ENCODE measurements around the gene PTPRN2. TPM values are rescaled to one million over a fixed set of nuclear protein-coding genes. Genes with fewer than 3 reads are reported as not detected.
"Not testable (repeated sequence)": the region's sequence is repeated elsewhere in the genome, so short reads cannot be mapped to it uniquely, and the experiment has no call there.

The PTPRN2 gene
- total RNA-seq, 8 experiments from 2014 or later: 0.10 to 19.7 (median 10.8) TPM; not detected in 1

DNA sequence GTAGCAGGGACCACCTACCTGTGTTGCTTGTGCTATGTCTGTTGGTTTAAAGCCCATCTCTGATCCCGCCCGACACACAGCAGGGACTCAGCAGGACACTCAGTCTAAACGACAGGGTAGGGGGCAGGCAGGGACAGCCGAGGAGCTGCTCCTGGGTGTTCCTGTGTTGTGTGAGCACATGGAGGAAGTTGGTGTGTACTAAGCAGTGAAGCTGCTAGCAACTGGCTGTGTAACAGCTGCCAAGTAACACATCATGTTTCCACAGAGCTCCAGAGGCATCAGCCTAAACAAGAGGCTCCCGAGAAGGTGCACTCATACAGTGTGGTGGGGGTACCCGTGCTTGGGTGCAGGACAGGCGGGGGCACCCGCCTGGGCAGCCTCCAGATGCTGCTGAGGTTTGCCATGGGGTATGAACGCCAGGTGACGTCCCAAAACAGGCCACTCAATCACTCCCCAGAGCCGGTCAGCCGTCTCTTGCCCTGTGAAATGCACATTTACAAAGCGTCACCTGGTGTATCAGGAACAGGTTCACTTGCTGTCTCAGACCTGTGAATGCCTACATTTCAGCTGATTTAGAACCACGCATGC is 59.6 kb downstream of the PTPRN2 start:
- ATAC-seq (replicated peaks in 6 of 8): peak in 1 of 8 experiments; percentile 47
- WGBS, 10 experiments: 10 to 100% (median 70%) methylated on average over 2 to 7 of the region's 14 CpGs; no CpG with 5 or more reads in 5 of the 10 experiments
- H3K4me3 ChIP-seq: no peak overlapping the region
- H3K27ac ChIP-seq: no peak overlapping the region
- in situ Hi-C loops (cut with MboI; ENCODE audit: low pct_unique_long_range_greater_than_20kb in 2 of 9, low sequenced_read_pairs in 9 of 9, unreplicated experiment in 9 of 9): no loop called here
- no peaks in the 10 kb centered on the region for H3K4me1 ChIP-seq (replicated peaks in 1 of 2)

DNA sequence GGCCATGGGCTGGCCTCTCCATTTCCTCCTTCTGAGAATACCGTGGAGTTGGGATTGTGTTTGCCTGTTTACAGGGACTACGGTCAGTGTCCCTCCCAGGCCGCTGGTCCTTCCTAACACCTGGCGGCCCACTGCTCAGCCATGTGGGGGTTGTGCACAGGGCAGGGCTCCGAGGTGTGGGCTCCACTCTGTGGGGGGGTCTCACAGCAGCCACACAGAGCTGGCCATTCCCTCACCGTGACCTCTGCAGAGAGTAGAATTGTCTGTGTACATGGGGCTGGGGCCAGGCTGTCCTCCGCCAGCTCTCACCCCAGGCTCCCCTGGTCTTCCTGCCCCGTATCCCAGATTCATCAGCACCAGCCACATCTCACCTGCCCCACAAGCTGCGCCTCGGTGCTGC is 60.1 kb downstream of the PTPRN2 start:
- H3K4me1 ChIP-seq (replicated peaks in 1 of 2): no peaks in the 10 kb centered on the region
- no peak overlapping the region for H3K27ac ChIP-seq
- in situ Hi-C loops (cut with MboI; ENCODE audit: low pct_unique_long_range_greater_than_20kb in 2 of 9, low sequenced_read_pairs in 9 of 9, unreplicated experiment in 9 of 9): no loop called here
- H3K4me3 ChIP-seq: no peak overlapping the region
- ATAC-seq (replicated peaks in 6 of 8): no peak
- WGBS, 10 experiments: 100% methylated on average over 1 of the region's 10 CpGs; no CpG with 5 or more reads in 9 of the 10 experiments

DNA sequence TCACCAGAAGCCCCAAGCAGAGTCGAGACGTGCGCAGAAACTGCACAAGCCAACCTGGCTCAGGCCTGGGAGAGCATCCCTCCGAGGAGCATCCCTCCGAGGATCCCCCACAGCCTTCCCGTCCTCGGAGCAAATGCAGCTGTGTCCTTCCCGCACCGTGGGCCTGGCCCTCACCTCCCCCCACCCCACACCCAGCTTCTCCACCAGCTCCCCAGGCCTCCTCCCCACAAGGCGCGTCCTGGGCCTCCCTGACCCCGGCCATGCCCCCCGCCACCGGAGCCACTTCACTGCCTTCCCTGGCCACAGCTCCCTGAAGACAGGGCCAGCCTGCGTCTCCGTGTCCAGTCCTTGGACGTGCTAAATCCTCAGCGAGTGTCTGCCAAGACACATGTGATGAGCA is 60.6 kb downstream of the PTPRN2 start:
- 13 to 90% methylated on average over 2 to 3 of the region's 18 CpGs; no CpG with 5 or more reads in 8 of the 10 experiments for WGBS, 10 experiments
- H3K27ac ChIP-seq: no peak overlapping the region
- no peak for ATAC-seq (replicated peaks in 6 of 8)
- no peaks in the 10 kb centered on the region for H3K4me1 ChIP-seq (replicated peaks in 1 of 2)
- no peak overlapping the region for H3K4me3 ChIP-seq
- in situ Hi-C loops (cut with MboI; ENCODE audit: low pct_unique_long_range_greater_than_20kb in 2 of 9, low sequenced_read_pairs in 9 of 9, unreplicated experiment in 9 of 9): no loop called here

DNA sequence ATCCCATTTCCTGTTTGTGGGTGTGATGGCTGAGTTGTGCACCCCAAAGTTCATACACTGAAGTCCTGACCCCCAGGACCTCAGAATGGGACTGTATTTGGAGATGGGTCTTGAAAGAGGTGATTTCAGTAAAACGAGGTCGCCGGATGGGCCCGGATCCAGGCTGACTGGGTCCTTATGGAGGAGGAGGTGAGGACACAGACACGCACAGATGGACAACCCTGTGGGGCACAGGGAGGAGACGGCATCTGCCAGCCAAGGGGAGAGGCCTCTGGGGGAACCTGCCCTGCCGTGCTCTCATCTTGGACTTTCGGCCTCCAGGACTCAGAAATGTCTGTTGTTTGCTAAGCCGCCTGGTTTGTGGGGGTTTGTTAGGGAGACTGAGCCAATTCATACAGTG is 61.1 kb downstream of the PTPRN2 start:
- no peak overlapping the region for H3K4me3 ChIP-seq
- in situ Hi-C loops (cut with MboI; ENCODE audit: low pct_unique_long_range_greater_than_20kb in 2 of 9, low sequenced_read_pairs in 9 of 9, unreplicated experiment in 9 of 9): no loop called here
- H3K4me1 ChIP-seq (replicated peaks in 1 of 2): no peaks in the 10 kb centered on the region
- WGBS, 10 experiments: 21 to 84% (median 80%) methylated on average over 2 to 8 of the region's 9 CpGs; no CpG with 5 or more reads in 5 of the 10 experiments
- no peak overlapping the region for H3K27ac ChIP-seq
- ATAC-seq (replicated peaks in 6 of 8): no peak

DNA sequence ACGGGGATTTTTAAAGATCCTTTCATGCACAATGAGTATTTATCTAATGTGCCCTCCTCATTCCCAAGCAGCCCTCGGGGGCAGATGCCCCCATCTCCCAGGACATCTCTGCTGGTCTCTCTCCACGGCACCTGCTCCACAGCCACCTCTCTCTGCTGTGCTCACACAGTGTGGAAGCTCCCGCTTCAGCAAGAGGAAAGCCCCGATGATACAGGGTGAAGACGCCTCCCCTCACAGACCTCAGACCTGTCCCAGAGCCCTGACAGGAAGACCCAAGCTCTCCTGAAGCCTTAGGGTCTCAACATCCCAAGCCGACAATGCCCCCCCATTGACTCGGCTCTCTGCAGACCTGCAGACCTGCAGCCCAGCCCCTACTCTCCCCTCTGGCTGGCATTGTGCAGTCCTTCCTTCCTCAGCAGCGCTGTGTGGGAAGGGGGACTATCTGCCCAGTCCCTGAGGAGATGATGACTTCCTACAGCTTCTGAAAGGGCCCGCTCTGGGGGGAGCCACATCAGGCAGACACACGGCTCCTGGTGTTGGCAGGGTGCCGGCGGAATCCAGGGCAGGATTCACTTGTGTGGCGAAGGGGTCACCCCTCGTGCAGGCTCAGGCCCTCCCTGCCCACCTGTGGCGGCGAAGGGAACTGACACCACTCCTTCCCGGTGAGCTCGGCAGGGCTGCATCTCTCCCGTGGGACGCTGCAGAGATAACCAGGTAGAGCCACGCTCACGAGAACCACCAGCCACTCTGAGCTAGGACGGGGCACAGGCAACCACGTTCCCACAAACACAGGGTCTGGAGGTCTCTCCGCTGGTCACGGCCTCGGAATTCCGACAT is 61.8 kb downstream of the PTPRN2 start:
- ATAC-seq (replicated peaks in 6 of 8): no peak
- Histone ChIP-seq H3K27ac (no peak overlapping the region), H3K4me1 (replicated peaks in 1 of 2) (no peaks in the 10 kb centered on the region), H3K4me3 (no peak overlapping the region)
- 10 to 100% (median 81%) methylated on average over 1 to 6 of the region's 29 CpGs; no CpG with 5 or more reads in 5 of the 10 experiments for WGBS, 10 experiments
- in situ Hi-C loops (cut with MboI; ENCODE audit: low pct_unique_long_range_greater_than_20kb in 2 of 9, low sequenced_read_pairs in 9 of 9, unreplicated experiment in 9 of 9): no loop called here

DNA sequence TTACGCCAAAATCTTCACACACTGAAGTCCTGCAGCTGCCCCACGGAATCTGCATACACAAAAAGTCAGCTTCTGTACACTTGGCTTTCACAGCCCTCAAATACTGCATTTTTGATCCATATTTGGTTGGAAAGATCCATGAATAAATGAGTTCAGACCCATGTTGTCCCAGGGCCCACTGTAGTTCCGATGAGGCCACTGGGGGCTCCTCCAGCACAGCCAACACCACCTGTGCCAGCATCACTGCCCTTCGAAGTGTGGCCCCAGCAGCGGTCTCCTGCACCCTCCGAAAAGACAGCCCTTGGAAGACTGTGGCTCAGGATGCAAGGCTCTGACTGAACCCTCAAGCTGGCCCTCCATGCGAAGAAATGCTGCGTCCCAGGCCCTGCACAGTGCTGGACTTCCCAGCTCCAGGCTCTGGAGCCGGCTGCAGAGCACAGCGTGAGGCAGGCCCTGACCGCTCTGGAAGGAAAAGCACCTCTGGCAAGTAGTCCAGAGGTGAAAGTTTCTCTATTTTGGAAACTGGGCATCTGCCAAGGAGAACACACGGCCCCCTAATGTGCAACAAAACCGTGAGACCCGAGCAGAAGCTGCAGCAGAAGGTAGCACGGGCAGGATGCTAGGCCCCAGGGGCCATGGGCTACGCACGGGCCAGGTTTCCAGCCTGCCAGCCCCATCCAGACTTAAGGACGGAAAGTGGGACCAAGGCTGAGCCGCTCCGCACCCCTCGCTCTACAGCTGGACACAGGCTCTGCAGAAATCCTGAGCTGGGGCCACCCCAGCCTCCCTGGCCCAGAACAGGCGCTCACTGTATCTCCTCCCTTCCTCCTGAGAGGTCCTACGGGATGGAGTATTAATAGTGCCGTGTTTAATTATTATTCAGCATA is 62.6 kb downstream of the PTPRN2 start:
- Histone ChIP-seq H3K4me1 (replicated peaks in 1 of 2) (no peaks in the 10 kb centered on the region), H3K4me3 (no peak overlapping the region), H3K27ac (no peak overlapping the region)
- WGBS, 10 experiments: 14 to 97% (median 38%) methylated on average over 1 to 8 of the region's 24 CpGs; no CpG with 5 or more reads in 1 of the 10 experiments
- no peak for ATAC-seq (replicated peaks in 6 of 8)
- in situ Hi-C loops (cut with MboI; ENCODE audit: low pct_unique_long_range_greater_than_20kb in 2 of 9, low sequenced_read_pairs in 9 of 9, unreplicated experiment in 9 of 9): no loop called here

DNA sequence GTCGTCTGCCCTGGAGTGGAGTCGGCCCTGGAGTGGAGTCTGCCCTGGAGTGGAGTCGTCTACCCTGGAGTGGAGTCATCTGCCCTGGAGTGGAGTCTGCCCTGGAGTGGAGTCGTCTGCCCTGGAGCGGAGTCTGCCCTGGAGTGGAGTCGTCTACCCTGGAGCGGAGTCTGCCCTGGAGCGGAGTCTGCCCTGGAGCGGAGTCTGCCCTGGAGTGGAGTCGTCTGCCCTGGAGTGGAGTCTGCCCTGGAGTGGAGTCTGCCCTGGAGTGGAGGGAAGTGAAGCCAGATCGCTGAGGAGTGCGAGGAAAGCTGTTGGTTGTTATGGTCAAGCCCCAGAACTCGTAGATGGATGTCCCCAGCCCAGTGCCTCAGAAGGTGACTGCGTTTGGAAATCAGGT is 63.3 kb downstream of the PTPRN2 start:
- H3K27ac ChIP-seq; in situ Hi-C loops (cut with MboI; ENCODE audit: low pct_unique_long_range_greater_than_20kb in 2 of 9, low sequenced_read_pairs in 9 of 9, unreplicated experiment in 9 of 9); H3K4me3 ChIP-seq; ATAC-seq (replicated peaks in 6 of 8); H3K4me1 ChIP-seq (replicated peaks in 1 of 2): not testable (repeated sequence)
- 29 to 40% methylated on average over 1 of the region's 14 CpGs; no CpG with 5 or more reads in 8 of the 10 experiments for WGBS, 10 experiments

DNA sequence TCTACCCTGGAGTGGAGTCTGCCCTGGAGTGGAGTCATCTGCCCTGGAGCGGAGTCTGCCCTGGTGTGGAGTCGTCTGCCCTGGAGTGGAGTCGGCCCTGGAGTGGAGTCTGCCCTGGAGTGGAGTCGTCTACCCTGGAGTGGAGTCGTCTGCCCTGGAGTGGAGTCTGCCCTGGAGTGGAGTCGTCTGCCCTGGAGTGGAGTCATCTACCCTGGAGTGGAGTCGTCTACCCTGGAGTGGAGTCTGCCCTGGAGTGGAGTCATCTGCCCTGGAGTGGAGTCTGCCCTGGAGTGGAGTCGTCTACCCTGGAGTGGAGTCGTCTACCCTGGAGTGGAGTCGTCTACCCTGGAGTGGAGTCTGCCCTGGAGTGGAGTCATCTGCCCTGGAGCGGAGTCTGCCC is 63.7 kb downstream of the PTPRN2 start:
- WGBS, 10 experiments: no CpG with 5 or more reads among the region's 11 CpGs
- ATAC-seq (replicated peaks in 6 of 8); H3K4me3 ChIP-seq; in situ Hi-C loops (cut with MboI; ENCODE audit: low pct_unique_long_range_greater_than_20kb in 2 of 9, low sequenced_read_pairs in 9 of 9, unreplicated experiment in 9 of 9); H3K4me1 ChIP-seq (replicated peaks in 1 of 2); H3K27ac ChIP-seq: not testable (repeated sequence)

DNA sequence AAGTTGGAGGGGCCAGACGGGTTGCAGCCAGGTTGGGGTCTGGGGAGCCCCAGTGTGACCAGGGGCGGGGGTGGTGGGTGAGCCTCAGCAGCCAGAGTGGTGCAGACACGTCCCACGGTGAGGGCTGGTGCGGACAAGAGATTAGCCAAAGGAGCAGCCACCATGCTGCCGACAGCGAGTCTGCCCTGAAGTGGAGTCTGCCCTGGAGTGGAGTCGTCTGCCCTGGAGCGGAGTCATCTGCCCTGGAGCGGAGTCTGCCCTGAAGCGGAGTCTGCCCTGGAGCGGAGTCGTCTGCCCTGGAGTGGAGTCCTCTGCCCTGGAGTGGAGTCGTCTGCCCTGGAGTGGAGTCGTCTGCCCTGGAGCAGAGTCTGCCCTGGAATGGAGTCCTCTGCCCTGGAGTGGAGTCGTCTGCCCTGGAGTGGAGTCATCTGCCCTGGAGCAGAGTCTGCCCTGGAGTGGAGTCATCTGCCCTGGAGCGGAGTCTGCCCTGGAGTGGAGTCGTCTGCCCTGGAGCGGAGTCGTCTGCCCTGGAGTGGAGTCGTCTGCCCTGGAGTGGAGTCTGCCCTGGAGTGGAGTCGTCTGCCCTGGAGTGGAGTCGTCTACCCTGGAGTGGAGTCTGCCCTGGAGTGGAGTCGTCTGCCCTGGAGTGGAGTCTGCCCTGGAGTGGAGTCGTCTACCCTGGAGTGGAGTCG is 64.3 kb downstream of the PTPRN2 start:
- H3K27ac ChIP-seq; H3K4me3 ChIP-seq; ATAC-seq (replicated peaks in 6 of 8); in situ Hi-C loops (cut with MboI; ENCODE audit: low pct_unique_long_range_greater_than_20kb in 2 of 9, low sequenced_read_pairs in 9 of 9, unreplicated experiment in 9 of 9); H3K4me1 ChIP-seq (replicated peaks in 1 of 2): not testable (repeated sequence)
- 50 to 90% methylated on average over 2 of the region's 26 CpGs; no CpG with 5 or more reads in 8 of the 10 experiments for WGBS, 10 experiments

DNA sequence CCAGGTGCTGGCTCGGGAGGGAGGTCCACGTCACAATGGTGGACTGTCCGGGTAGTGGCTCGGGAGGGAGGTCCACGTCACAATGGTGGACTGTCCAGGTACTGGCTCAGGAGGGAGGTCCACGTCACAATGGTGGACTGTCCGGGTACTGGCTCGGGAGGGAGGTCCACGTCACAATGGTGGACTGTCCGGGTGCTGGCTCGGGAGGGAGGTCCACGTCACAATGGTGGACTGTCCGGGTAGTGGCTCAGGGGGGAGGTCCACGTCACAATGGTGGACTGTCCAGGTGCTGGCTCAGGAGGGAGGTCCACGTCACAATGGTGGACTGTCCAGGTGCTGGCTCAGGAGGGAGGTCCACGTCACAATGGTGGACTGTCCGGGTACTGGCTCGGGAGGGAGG is 65.8 kb downstream of the PTPRN2 start:
- WGBS, 10 experiments: 80 to 100% methylated on average over 1 of the region's 18 CpGs; no CpG with 5 or more reads in 8 of the 10 experiments
- H3K27ac ChIP-seq; H3K4me3 ChIP-seq; H3K4me1 ChIP-seq (replicated peaks in 1 of 2); ATAC-seq (replicated peaks in 6 of 8); in situ Hi-C loops (cut with MboI; ENCODE audit: low pct_unique_long_range_greater_than_20kb in 2 of 9, low sequenced_read_pairs in 9 of 9, unreplicated experiment in 9 of 9): not testable (repeated sequence)

DNA sequence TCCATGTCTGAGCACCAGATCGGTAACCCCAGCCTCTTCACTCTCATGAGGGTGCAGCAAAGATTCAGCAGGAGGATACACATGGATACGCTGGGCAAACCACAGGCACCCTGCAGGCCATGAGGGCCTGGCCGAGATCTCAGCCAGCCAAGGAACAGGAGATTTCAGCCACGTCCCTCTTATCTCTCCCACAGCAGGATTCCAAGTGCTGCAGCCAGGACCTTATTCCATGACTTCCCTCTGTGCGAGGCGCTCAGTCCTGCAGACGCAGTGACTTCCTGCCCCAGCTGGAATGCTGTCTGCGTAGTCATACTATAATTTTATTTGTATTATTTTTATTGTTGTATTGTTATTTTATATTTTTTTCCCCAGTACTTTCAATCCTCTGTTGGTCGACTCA is 66.8 kb downstream of the PTPRN2 start:
- ATAC-seq (replicated peaks in 6 of 8): no peak
- no peaks in the 10 kb centered on the region for H3K4me1 ChIP-seq (replicated peaks in 1 of 2)
- 15 to 100% (median 70%) methylated on average over 1 to 8 of the region's 9 CpGs; no CpG with 5 or more reads in 1 of the 10 experiments for WGBS, 10 experiments
- no peak overlapping the region for H3K4me3 ChIP-seq
- in situ Hi-C loops (cut with MboI; ENCODE audit: low pct_unique_long_range_greater_than_20kb in 2 of 9, low sequenced_read_pairs in 9 of 9, unreplicated experiment in 9 of 9): no loop called here
- H3K27ac ChIP-seq: no peak overlapping the region

DNA sequence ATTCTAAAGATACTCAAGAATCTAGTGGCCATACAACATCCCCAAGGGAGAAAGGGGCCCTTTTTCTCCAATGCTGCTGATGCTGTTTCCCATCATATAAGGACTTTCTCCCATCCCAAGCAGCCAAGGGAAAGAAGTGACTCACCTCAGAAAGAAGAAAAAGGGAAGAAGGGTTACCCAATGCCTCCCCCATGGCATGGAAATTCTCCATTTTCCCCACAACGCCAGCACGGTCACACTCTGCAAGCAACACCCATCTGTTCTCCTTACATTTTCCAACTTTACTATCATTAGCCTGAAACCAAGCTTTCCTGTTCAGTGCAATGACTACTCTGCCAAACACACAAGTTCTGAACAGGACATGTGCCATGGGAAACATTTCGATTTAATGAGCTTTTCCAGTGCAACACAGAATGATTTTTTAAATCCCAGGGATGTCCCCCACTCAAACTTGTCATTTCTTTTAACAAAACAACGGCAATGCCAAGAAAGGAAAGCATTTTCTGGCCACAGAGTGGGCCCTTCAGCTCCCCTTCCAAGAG is 67.9 kb downstream of the PTPRN2 start:
- ATAC-seq (replicated peaks in 6 of 8): no peak
- WGBS, 10 experiments: 0 to 74% (median 47%) methylated on average over 1 to 4 of the region's 4 CpGs; no CpG with 5 or more reads in 2 of the 10 experiments
- Histone ChIP-seq H3K4me3 (no peak overlapping the region), H3K4me1 (replicated peaks in 1 of 2) (no peaks in the 10 kb centered on the region), H3K27ac (no peak overlapping the region)
- in situ Hi-C loops (cut with MboI; ENCODE audit: low pct_unique_long_range_greater_than_20kb in 2 of 9, low sequenced_read_pairs in 9 of 9, unreplicated experiment in 9 of 9): no loop called here
